Measurements from ENCODE around the gene GPR12. TPM values are rescaled to one million over a fixed set of nuclear protein-coding genes. Genes with fewer than 3 reads are reported as not detected.
"Not testable (repeated sequence)": the region's sequence is repeated elsewhere in the genome, so short reads cannot be mapped to it uniquely, and the experiment has no call there.

Gene GPR12
- total RNA-seq, 1 donor from 2014 or later: 2.5 TPM

GRCh38 chr13:26727633-26728032 is 33.0 kb downstream of the GPR12 start:
- Mint-ChIP-seq H3K9me3 (ENCODE audit: unreplicated experiment) (peaks cover 3% of the 10 kb centered on the region), H3K4me1 (ENCODE audit: low read depth, unreplicated experiment) (no peaks in the 10 kb centered on the region), H3K36me3 (ENCODE audit: unreplicated experiment) (peaks cover 5% of the 10 kb centered on the region), H3K27ac (ENCODE audit: unreplicated experiment) (no peak overlapping the region), H3K27me3 (ENCODE audit: unreplicated experiment) (no peaks in the 10 kb centered on the region), H3K4me3 (ENCODE audit: unreplicated experiment) (no peak overlapping the region)
- TF ChIP-seq CTCF (IDR thresholded peaks at IDR 0.05; ENCODE audit: partially characterized antibody, unreplicated experiment): no peak
- DNase-seq: no peak

- no peak overlapping the region for H3K4me3 Mint-ChIP-seq (ENCODE audit: unreplicated experiment)
- TF ChIP-seq CTCF (IDR thresholded peaks at IDR 0.05; ENCODE audit: partially characterized antibody, unreplicated experiment): no peak
- peaks cover 5% of the 10 kb centered on the region for H3K4me1 Mint-ChIP-seq (ENCODE audit: low read depth, unreplicated experiment)
- no peak for DNase-seq
- H3K9me3 Mint-ChIP-seq (ENCODE audit: unreplicated experiment): peaks cover 3% of the 10 kb centered on the region
- H3K27ac Mint-ChIP-seq (ENCODE audit: unreplicated experiment): no peak overlapping the region
- H3K36me3 Mint-ChIP-seq (ENCODE audit: unreplicated experiment): peaks cover 5% of the 10 kb centered on the region
- H3K27me3 Mint-ChIP-seq (ENCODE audit: unreplicated experiment): no peaks in the 10 kb centered on the region
These were observed 33.5 kb downstream of the GPR12 start for GRCh38 chr13:26727122-26727521.

GRCh38 chr13:26726684-26727083 is 33.9 kb downstream of the GPR12 start:
- no peak for DNase-seq
- Mint-ChIP-seq H3K4me3 (ENCODE audit: unreplicated experiment) (no peak overlapping the region), H3K9me3 (ENCODE audit: unreplicated experiment) (peaks cover 3% of the 10 kb centered on the region), H3K27ac (ENCODE audit: unreplicated experiment) (no peak overlapping the region), H3K36me3 (ENCODE audit: unreplicated experiment) (peaks cover 5% of the 10 kb centered on the region), H3K4me1 (ENCODE audit: low read depth, unreplicated experiment) (peaks cover 5% of the 10 kb centered on the region), H3K27me3 (ENCODE audit: unreplicated experiment) (no peaks in the 10 kb centered on the region)
- no peak for TF ChIP-seq CTCF (IDR thresholded peaks at IDR 0.05; ENCODE audit: partially characterized antibody, unreplicated experiment)

- peaks cover 23% of the 10 kb centered on the region for H3K4me1 Mint-ChIP-seq (ENCODE audit: low read depth, unreplicated experiment)
- not testable (repeated sequence) for H3K4me3 Mint-ChIP-seq (ENCODE audit: unreplicated experiment); H3K27ac Mint-ChIP-seq (ENCODE audit: unreplicated experiment); DNase-seq; H3K36me3 Mint-ChIP-seq (ENCODE audit: unreplicated experiment)
- H3K9me3 Mint-ChIP-seq (ENCODE audit: unreplicated experiment): peaks cover 13% of the 10 kb centered on the region
- H3K27me3 Mint-ChIP-seq (ENCODE audit: unreplicated experiment): peaks cover 11% of the 10 kb centered on the region
These were observed 37.0 kb downstream of the GPR12 start for GRCh38 chr13:26723620-26724019.

- Mint-ChIP-seq H3K27ac (ENCODE audit: unreplicated experiment) (peak overlapping the region; percentile 86), H3K36me3 (ENCODE audit: unreplicated experiment) (peaks cover 5% of the 10 kb centered on the region), H3K9me3 (ENCODE audit: unreplicated experiment) (peaks cover 13% of the 10 kb centered on the region), H3K4me1 (ENCODE audit: low read depth, unreplicated experiment) (peaks cover 23% of the 10 kb centered on the region), H3K4me3 (ENCODE audit: unreplicated experiment) (peak overlapping the region; percentile 12), H3K27me3 (ENCODE audit: unreplicated experiment) (peaks cover 12% of the 10 kb centered on the region)
- no peak for TF ChIP-seq CTCF (IDR thresholded peaks at IDR 0.05; ENCODE audit: partially characterized antibody, unreplicated experiment)
- no peak for DNase-seq
These were observed 38.3 kb downstream of the GPR12 start for GRCh38 chr13:26722321-26722720.
